SK-N-SH (cell line): Measurements from ENCODE around the gene GLE1. TPM values are rescaled to one million over a fixed set of nuclear protein-coding genes. Genes with fewer than 3 reads are reported as not detected.

ENCODE experiments used
- CTCF ChIA-PET: fragments of 300-600, 350-600 bp; formaldehyde crosslinking; extraction: SDS; loops from one replicate; lab custom pipeline; 2021; lab: Yijun Ruan, JAX
- POLR2A ChIA-PET: fragments of 350-600 bp; sonication (Branson Sonifier 250); formaldehyde crosslinking; extraction: SDS; loops from one replicate; lab custom pipeline; 2020; ENCODE audit warnings: antibody characterized with exemption, inconsistent platforms; lab: Yijun Ruan, JAX
- DNase-seq: peaks from one replicate; pipeline ENCODE4 v3.0.0; 2012
- H2AFZ ChIP-seq: fragments of 200-600 bp; sonication (generic); 2 replicates; pipeline ENCODE4 v1.8.1; 2016; ENCODE audit warnings: antibody characterized with exemption, mild to moderate bottlenecking, low read depth
- H3F3A ChIP-seq: fragments of 200-600 bp; sonication (generic); replicated peaks from 2 replicates; pipeline ENCODE3; 2016; ENCODE audit warnings: antibody characterized with exemption, mild to moderate bottlenecking; ENCODE audit not compliant: insufficient read depth
- H3K27ac ChIP-seq, 2 experiments: fragments of 200-500 bp in 1 of 2; fragments of 200-600 bp in 1 of 2; sonication (Bioruptor generic) in 1 of 2; sonication (generic), shearing (Covaris generic) in 1 of 2; 2 replicates each; pipeline versions ENCODE4 v1.5.1 to v1.6.1; 2014 to 2016; ENCODE audit warnings: low read depth in 2 of 2, inconsistent platforms in 1 of 2, low read length in 1 of 2, mild to moderate bottlenecking in 1 of 2, mixed read lengths in 1 of 2
- H3K27me3 ChIP-seq: fragments of 200-600 bp; sonication (generic), shearing (Covaris generic); 2 replicates; pipeline ENCODE4 v1.6.1; 2016; ENCODE audit warnings: mixed run types; ENCODE audit not compliant: insufficient read depth
- H3K36me3 ChIP-seq, 2 experiments: fragments of 200-500 bp in 1 of 2; fragments of 200-600 bp in 1 of 2; sonication (Bioruptor generic) in 1 of 2; sonication (generic) in 1 of 2; replicated peaks in 1 of 2; 2 replicates each; pipeline versions ENCODE3 to v1.5.1; 2014 to 2016; ENCODE audit warnings: low read length in 1 of 2, mild to moderate bottlenecking in 1 of 2; ENCODE audit not compliant: insufficient read depth in 2 of 2, control insufficient read depth in 1 of 2
- H3K4me1 ChIP-seq, 2 experiments: fragments of 200-500 bp in 1 of 2; fragments of 200-600 bp in 1 of 2; sonication (Bioruptor generic) in 1 of 2; sonication (generic), shearing (Covaris generic) in 1 of 2; 2 replicates each; pipeline versions ENCODE4 v1.5.1 to v1.6.1; 2014 to 2016; ENCODE audit warnings: low read depth in 1 of 2, low read length in 1 of 2, mixed run types in 1 of 2; ENCODE audit not compliant: insufficient read depth in 2 of 2, control insufficient read depth in 1 of 2
- H3K4me2 ChIP-seq: fragments of 200-600 bp; sonication (generic), shearing (Covaris generic); 2 replicates; pipeline ENCODE4 v1.6.1; 2017; ENCODE audit warnings: mixed run types
- H3K4me3 ChIP-seq, 2 experiments: fragments of 200-500 bp in 1 of 2; fragments of 200-600 bp in 1 of 2; sonication (Bioruptor generic) in 1 of 2; sonication (generic), shearing (Covaris generic) in 1 of 2; 2 replicates each; pipeline versions ENCODE4 v1.5.1 to v1.8.1; 2014 to 2016; ENCODE audit warnings: low read depth in 2 of 2, inconsistent platforms in 1 of 2, low read length in 1 of 2, mild to moderate bottlenecking in 1 of 2, mixed read lengths in 1 of 2, moderate library complexity in 1 of 2
- H3K79me2 ChIP-seq: fragments of 200-600 bp; sonication (generic); 2 replicates; pipeline ENCODE4 v1.8.1; 2017; ENCODE audit warnings: mild to moderate bottlenecking; ENCODE audit not compliant: insufficient read depth
- H3K9ac ChIP-seq: fragments of 200-600 bp; sonication (generic); 2 replicates; pipeline ENCODE4 v1.6.1; 2017; ENCODE audit warnings: mixed run types
- H3K9me2 ChIP-seq: fragments of 200-600 bp; sonication (generic); 2 replicates; pipeline ENCODE4 v1.6.1; 2017; ENCODE audit warnings: mixed run types
- H3K9me3 ChIP-seq: fragments of 200-600 bp; sonication (generic); 2 replicates; pipeline ENCODE4 v1.6.1; 2017; ENCODE audit warnings: mixed run types, mild to moderate bottlenecking, moderate library complexity
- H4K20me1 ChIP-seq: fragments of 200-600 bp; sonication (generic); 2 replicates; pipeline ENCODE4 v1.6.1; 2017; ENCODE audit warnings: mild to moderate bottlenecking, mixed run types; ENCODE audit not compliant: insufficient read depth
- CHD2 ChIP-seq: fragments of 150-350 bp; IDR thresholded peaks from 2 replicates; pipeline ENCODE4 v1.6.1; 2018; ENCODE audit warnings: low read length; ENCODE audit not compliant: partially characterized antibody
- EZH2phosphoT487 ChIP-seq: fragments of 200-600 bp; sonication (generic); IDR thresholded peaks from 2 replicates; pipeline ENCODE4 v1.6.1; 2017; ENCODE audit warnings: low read depth, mixed run types, mild to moderate bottlenecking, antibody characterized with exemption, moderate library complexity, borderline replicate concordance
- FOSL2 ChIP-seq: IDR thresholded peaks from 2 replicates; pipeline ENCODE4 v1.4.0; 2012; ENCODE audit warnings: low read depth, mild to moderate bottlenecking, moderate library complexity, borderline replicate concordance
- FOXM1 ChIP-seq: IDR thresholded peaks from 2 replicates; pipeline ENCODE4 v1.4.0; 2012; ENCODE audit warnings: low read depth, mild to moderate bottlenecking
- GATA2 ChIP-seq: sonication (generic); formaldehyde crosslinking; IDR thresholded peaks from 2 replicates; pipeline ENCODE4 v1.5.0; 2020; ENCODE audit warnings: mild to moderate bottlenecking, missing genetic modification reagents
- IRF3 ChIP-seq: fragments of 150-350 bp; IDR thresholded peaks from 2 replicates; pipeline ENCODE4 v1.6.1; 2016; ENCODE audit warnings: mild to moderate bottlenecking, low read depth, low read length
- JUND ChIP-seq: IDR thresholded peaks from 2 replicates; pipeline ENCODE4 v1.4.0; 2012
- MAX ChIP-seq: IDR thresholded peaks from 2 replicates; pipeline ENCODE4 v1.4.0; 2012; ENCODE audit warnings: low read depth
- MXI1 ChIP-seq: IDR thresholded peaks from 2 replicates; pipeline ENCODE4 v1.6.1; 2012; ENCODE audit warnings: mild to moderate bottlenecking, low read depth, low read length, improper control_type of control experiment
- NRF1 ChIP-seq: IDR thresholded peaks from 2 replicates; pipeline ENCODE4 v1.6.1; 2012; ENCODE audit warnings: low read depth, mild to moderate bottlenecking, low read length
- PBX3 ChIP-seq: IDR thresholded peaks from 2 replicates; pipeline ENCODE4; 2012
- RAD21 ChIP-seq: IDR thresholded peaks from 2 replicates; pipeline ENCODE4 v1.6.1; 2012; ENCODE audit warnings: mild to moderate bottlenecking, low read length
- REST ChIP-seq: IDR thresholded peaks from 2 replicates; pipeline ENCODE4 v1.6.1; 2012; ENCODE audit warnings: mild to moderate bottlenecking, low read depth, low read length, moderate library complexity
- SIN3A ChIP-seq: IDR thresholded peaks from 2 replicates; pipeline ENCODE4 v1.6.1; 2012; ENCODE audit warnings: low read depth, mild to moderate bottlenecking, low read length, moderate library complexity, borderline replicate concordance
- SMC3 ChIP-seq: IDR thresholded peaks from 2 replicates; pipeline ENCODE4 v1.6.1; 2012; ENCODE audit warnings: low read depth, low read length, improper control_type of control experiment
- TAF1 ChIP-seq: IDR thresholded peaks from 2 replicates; pipeline ENCODE4 v1.6.1; 2012; ENCODE audit warnings: low read depth, mild to moderate bottlenecking, low read length, moderate library complexity, borderline replicate concordance
- TCF12 ChIP-seq: IDR thresholded peaks from 2 replicates; pipeline ENCODE4 v1.4.0; 2012
- YY1 ChIP-seq: IDR thresholded peaks from 2 replicates; pipeline ENCODE4 v1.4.0; 2012; ENCODE audit warnings: low read depth, mild to moderate bottlenecking
- ZBTB33 ChIP-seq: IDR thresholded peaks from 2 replicates; pipeline ENCODE4 v1.4.0; 2012; ENCODE audit warnings: low read depth, borderline replicate concordance
- WGBS: methylation state at CpG from one replicate; pipeline ENCODE4 v1.1.6; 2017; ENCODE audit warnings: low lambda C conversion rate; 5-methylcytosine and 5-hydroxymethylcytosine counted together
- polyA plus RNA-seq, 3 experiments: library from polyadenylated mRNA; depleted of rRNA; stranded (reverse); fragments of >200 nt; gene quantifications; 2 replicates each; pipeline ENCODE4 v1.2.3, GENCODE V29; 2012

The GLE1 gene
- polyA plus RNA-seq, 1 of the 3 experiments (the other 2 are of a cell fraction), result 13.8 TPM

GRCh38 chr9:128456613-128457061 lies 47.9 kb upstream of the GLE1 start:
- Histone ChIP-seq H3F3A (no peaks in the 10 kb centered on the region), H3K79me2 (peaks cover 35% of the 10 kb centered on the region), H3K9ac (peak overlapping the region; percentile 81), H3K9me3 (no peaks in the 10 kb centered on the region), H3K4me1 (peaks cover 3 to 9% of the 10 kb centered on the region in 2 experiments; a peak in 1 of 4 replicates), H3K4me3 (peak overlapping the region; percentile 79 to 92), H4K20me1 (no peaks in the 10 kb centered on the region), H3K9me2 (no peaks in the 10 kb centered on the region), H2AFZ (peak overlapping the region; percentile 84; the same call in 1 of the 2 replicates), H3K4me2 (peak overlapping the region; percentile 100), H3K27me3 (no peaks in the 10 kb centered on the region), H3K36me3 (peaks cover 15 to 25% of the 10 kb centered on the region in 2 experiments), H3K27ac (peak overlapping the region; percentile 68 to 84)
- ChIA-PET POLR2A (no interaction called here), CTCF (interaction anchor here (0.7 kb wide), 1 partner anchor 18 kb away, joined by 3 read pairs; no protein-coding TSS in a partner anchor)
- no peak for TF ChIP-seq ZBTB33
- no peak for TF ChIP-seq CHD2
- peak; percentile 5; the same call in 1 of the 2 replicates for TF ChIP-seq RAD21
- peak; percentile 45; the same call in 1 of the 2 replicates for TF ChIP-seq MXI1
- peak; percentile 87 for TF ChIP-seq PBX3
- TF ChIP-seq TAF1, result 0 out of 2 replicates have a peak, but pooled peaks have one; percentile 18
- no peak for TF ChIP-seq EZH2phosphoT487
- no peak for TF ChIP-seq SMC3
- TF ChIP-seq YY1, result no peak
- DNase-seq, result peak; percentile 93
- 0% methylated on average over 22 of the region's 48 CpGs for WGBS

GRCh38 chr9:128457207-128457606 lies 47.3 kb upstream of the GLE1 start:
- Histone ChIP-seq H3F3A (no peaks in the 10 kb centered on the region), H2AFZ (no peak overlapping the region), H3K79me2 (peaks cover 35% of the 10 kb centered on the region), H3K4me2 (peak overlapping the region; percentile 100), H3K9ac (peak overlapping the region; percentile 81), H3K27ac (no peak overlapping the region), H3K9me2 (no peaks in the 10 kb centered on the region), H3K9me3 (no peaks in the 10 kb centered on the region), H3K4me1 (peaks cover 3 to 9% of the 10 kb centered on the region in 2 experiments; a peak in 1 of 4 replicates), H3K36me3 (peaks cover 17 to 31% of the 10 kb centered on the region in 2 experiments), H4K20me1 (no peaks in the 10 kb centered on the region), H3K27me3 (no peaks in the 10 kb centered on the region), H3K4me3 (peak overlapping the region; percentile 79 to 92)
- ChIA-PET POLR2A (no interaction called here), CTCF (interaction anchor here (0.7 to 0.8 kb wide), 3 partner anchors 19 to 57 kb away, joined by 3 to 5 read pairs (median 3); partner anchors contain the start of gene CERCAM)
- DNase-seq, result no peak
- 39% methylated on average over 12 of the region's 14 CpGs for WGBS
- TF ChIP-seq MAX, result no peak
- TF ChIP-seq IRF3, result no peak
- TF ChIP-seq TAF1, result no peak
- no peak for TF ChIP-seq FOSL2
- no peak for TF ChIP-seq TCF12
- TF ChIP-seq NRF1, result no peak
- TF ChIP-seq REST, result no peak
- TF ChIP-seq GATA2 (CRISPR knock-in tag), result no peak
- TF ChIP-seq SIN3A, result no peak
- no peak for TF ChIP-seq JUND
- TF ChIP-seq FOXM1, result no peak
